Left renal cortex interstitium (tissue), 4 donors: ENCODE data around the gene DRD2. TPM values are rescaled to one million over a fixed set of nuclear protein-coding genes. Genes with fewer than 3 reads are reported as not detected.
A peak's percentile ranks its signal among the peaks of the same experiment; 100 is the strongest.

Experiments
- DNase-seq, 4 donors: peaks; one replicate each; pipeline ENCODE4 v3.0.0-alpha.2; 2013; ENCODE audit warnings: low read depth in 4 of 4, low spot score in 2 of 4, missing footprints in 1 of 4
- polyA plus RNA-seq, 4 donors: library from polyadenylated mRNA; unstranded; fragments of 120-200 nt; gene quantifications; one replicate each; pipeline ENCODE4 v1.2.1, GENCODE V29; 2013; ENCODE audit not compliant: insufficient read length in 4 of 4

DRD2 gene
- polyA plus RNA-seq, 4 donors: 0.21 to 0.76 (median 0.42) TPM

- DNase-seq: no peak
Measured at GRCh38 chr11:113405724-113406478, 69.3 kb downstream of the DRD2 start.

- DNase-seq: no peak
Measured at GRCh38 chr11:113404859-113405430, 70.3 kb downstream of the DRD2 start.

GRCh38 chr11:113401718-113402117 is 73.5 kb downstream of the DRD2 start:
- no peak for DNase-seq

GRCh38 chr11:113400631-113401230 is 74.5 kb downstream of the DRD2 start:
- no peak for DNase-seq

- no peak for DNase-seq
Measured at GRCh38 chr11:113398669-113399430, 76.3 kb downstream of the DRD2 start.

- DNase-seq: no peak
Measured at GRCh38 chr11:113397821-113398220, 77.4 kb downstream of the DRD2 start.

GRCh38 chr11:113397212-113397611 is 78.0 kb downstream of the DRD2 start:
- no peak for DNase-seq

- no peak for DNase-seq
Measured at GRCh38 chr11:113396690-113397089, 78.5 kb downstream of the DRD2 start.

GRCh38 chr11:113395782-113396336 is 79.3 kb downstream of the DRD2 start:
- no peak for DNase-seq

GRCh38 chr11:113394919-113395318 is 80.3 kb downstream of the DRD2 start:
- DNase-seq: no peak

GRCh38 chr11:113393501-113393985 is 81.7 kb downstream of the DRD2 start:
- no peak for DNase-seq

- DNase-seq: no peak
Measured at GRCh38 chr11:113392236-113392921, 82.8 kb downstream of the DRD2 start.

GRCh38 chr11:113389272-113389671 is 85.9 kb downstream of the DRD2 start:
- DNase-seq: no peak

- DNase-seq: peak in 1 of 4 donors; percentile 2
Measured at GRCh38 chr11:113387605-113388211, 87.5 kb downstream of the DRD2 start, which contains the start of gene ANKK1. TSS of gene ANKK1 (plus strand) at chr11:113387779. CDS start at chr11:113387885, 106 bp downstream.

GRCh38 chr11:113386866-113387265 is 88.3 kb downstream of the DRD2 start:
- no peak for DNase-seq

- DNase-seq: no peak
Measured at GRCh38 chr11:113385749-113386148, 89.4 kb downstream of the DRD2 start.

- DNase-seq: no peak
Measured at GRCh38 chr11:113384551-113384950, 90.6 kb downstream of the DRD2 start.

GRCh38 chr11:113382121-113382520 is 93.1 kb downstream of the DRD2 start:
- DNase-seq: no peak

- no peak for DNase-seq
Measured at GRCh38 chr11:113378692-113379091, 96.5 kb downstream of the DRD2 start.
